Natural killer cell (primary cell): ENCODE data around the gene BNC2. TPM values are rescaled to one million over a fixed set of nuclear protein-coding genes. Genes with fewer than 3 reads are reported as not detected.

Experiments used
- ATAC-seq, 3 donors: fragments of 150-1000 bp in 2 of 3; fragments of 200-7000 bp in 1 of 3; cut with Tn5 transposase; 1 replicate in 1 of 3; 2 replicates in 2 of 3; pipeline ENCODE4 v1.10.0; 2021; ENCODE audit warnings: mild to moderate bottlenecking in 2 of 3, moderate library complexity in 2 of 3
- DNase-seq, 2 donors: peaks; one replicate each; pipeline versions ENCODE4 v3.0.0 to v3.0.0-alpha.2; 2013 to 2021; ENCODE audit warnings: mixed read lengths in 1 of 2
- H3K27ac ChIP-seq: one replicate; pipeline ENCODE4 v1.5.1; 2013; ENCODE audit warnings: mild to moderate bottlenecking, low read length
- H3K27me3 ChIP-seq: one replicate; pipeline ENCODE4 v1.6.1; 2013; ENCODE audit warnings: low read length; ENCODE audit not compliant: control insufficient read depth, insufficient read depth
- H3K36me3 ChIP-seq: one replicate; pipeline ENCODE4 v1.6.1; 2013; ENCODE audit warnings: low read length; ENCODE audit not compliant: control insufficient read depth, insufficient read depth
- H3K4me1 ChIP-seq: one replicate; pipeline ENCODE4 v1.6.1; 2013; ENCODE audit warnings: low read length; ENCODE audit not compliant: control insufficient read depth, insufficient read depth
- H3K4me3 ChIP-seq: one replicate; pipeline ENCODE4 v1.5.1; 2013; ENCODE audit warnings: low read length
- H3K9me3 ChIP-seq: one replicate; pipeline ENCODE4 v1.6.1; 2013; ENCODE audit warnings: low read length; ENCODE audit not compliant: control insufficient read depth, insufficient read depth
- H3K27ac Mint-ChIP-seq, 2 donors: one replicate each; pipeline ENCODE4 v1.8.0; 2022; ENCODE audit warnings: mild to moderate bottlenecking in 2 of 2, mixed read lengths in 2 of 2, moderate library complexity in 1 of 2
- H3K27me3 Mint-ChIP-seq, 2 donors: one replicate each; pipeline ENCODE4 v1.8.0; 2022; ENCODE audit warnings: low read depth in 2 of 2, mixed read lengths in 2 of 2
- H3K36me3 Mint-ChIP-seq: one replicate; pipeline ENCODE4 v1.8.0; 2022; ENCODE audit warnings: mixed read lengths
- H3K4me1 Mint-ChIP-seq, 2 donors: one replicate each; pipeline ENCODE4 v1.8.0; 2022; ENCODE audit warnings: mixed read lengths in 2 of 2
- H3K4me3 Mint-ChIP-seq: one replicate; pipeline ENCODE4 v1.8.0; 2022; ENCODE audit warnings: mild to moderate bottlenecking, moderate library complexity, mixed read lengths
- H3K9me3 Mint-ChIP-seq, 2 donors: one replicate each; pipeline ENCODE4 v1.8.0; 2022; ENCODE audit warnings: mixed read lengths in 2 of 2
- WGBS: methylation state at CpG from one replicate; pipeline ENCODE4 v1.1.7; 2013; ENCODE audit warnings: missing lambda C conversion rate; ENCODE audit not compliant: insufficient coverage; 5-methylcytosine and 5-hydroxymethylcytosine counted together
- intact Hi-C: fragments of 100-400 bp; cut with micrococcal nuclease; formaldehyde crosslinking; loops from one replicate; pipeline ENCODE4 v1.14.2; 2022
- total RNA-seq, 4 donors: library from RNA; stranded (reverse); fragments of 120-200 nt in 1 of 4; gene quantifications; one replicate each; pipeline versions ENCODE4 v1.2.3 to v1.2.4, GENCODE V29; 2013 to 2022
- TF ChIP-seq, protein P1 (sequence below): fragments of 200-600 bp; IDR thresholded peaks from one replicate; pipeline ENCODE4 v1.8.0; 2022; ENCODE audit warnings: antibody characterized with exemption

BNC2 gene
- total RNA-seq, 3 donors from 2014 or later (not counting 1 experiment from before 2014, with no cell fraction given), result 36.9 to 84.2 (median 66.5) TPM

DNA sequence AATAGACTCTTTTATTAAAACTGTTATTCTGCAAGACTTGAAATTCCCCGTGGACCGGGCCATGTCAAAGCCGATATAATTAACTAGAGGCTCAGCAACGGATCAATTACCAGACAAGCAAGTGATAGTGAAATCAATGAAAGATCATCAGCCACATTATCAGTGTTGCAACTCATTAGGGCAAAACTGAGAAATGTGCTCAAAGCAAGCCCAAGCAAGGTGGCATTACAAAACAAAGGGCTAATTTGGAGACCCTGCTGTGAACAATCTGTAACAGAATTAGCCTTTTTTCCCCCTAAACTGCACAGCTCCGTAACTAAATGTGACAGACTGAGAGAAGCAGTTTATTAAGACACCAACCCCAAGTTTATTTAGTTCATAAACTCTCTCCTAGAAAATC lies 140.3 kb downstream of the BNC2 start:
- H3K4me1 ChIP-seq, result peaks cover 6% of the 10 kb centered on the region
- WGBS, result 71% methylated on average over 5 of the region's 5 CpGs
- peaks cover 39% of the 10 kb centered on the region in 2 donors for H3K4me1 Mint-ChIP-seq
- H3K9me3 ChIP-seq, result no peaks in the 10 kb centered on the region
- H3K4me3 Mint-ChIP-seq, result no peak overlapping the region
- H3K27me3 Mint-ChIP-seq, result peaks cover 24 to 28% of the 10 kb centered on the region in 2 donors
- no peak for DNase-seq
- no peak for ATAC-seq
- no peak overlapping the region for H3K27ac Mint-ChIP-seq
- peaks cover 15% of the 10 kb centered on the region for H3K27me3 ChIP-seq
- peaks cover 8% of the 10 kb centered on the region for H3K36me3 Mint-ChIP-seq
- H3K27ac ChIP-seq, result no peak overlapping the region
- H3K9me3 Mint-ChIP-seq, result no peaks in the 10 kb centered on the region
- TF ChIP-seq, protein P1, sequence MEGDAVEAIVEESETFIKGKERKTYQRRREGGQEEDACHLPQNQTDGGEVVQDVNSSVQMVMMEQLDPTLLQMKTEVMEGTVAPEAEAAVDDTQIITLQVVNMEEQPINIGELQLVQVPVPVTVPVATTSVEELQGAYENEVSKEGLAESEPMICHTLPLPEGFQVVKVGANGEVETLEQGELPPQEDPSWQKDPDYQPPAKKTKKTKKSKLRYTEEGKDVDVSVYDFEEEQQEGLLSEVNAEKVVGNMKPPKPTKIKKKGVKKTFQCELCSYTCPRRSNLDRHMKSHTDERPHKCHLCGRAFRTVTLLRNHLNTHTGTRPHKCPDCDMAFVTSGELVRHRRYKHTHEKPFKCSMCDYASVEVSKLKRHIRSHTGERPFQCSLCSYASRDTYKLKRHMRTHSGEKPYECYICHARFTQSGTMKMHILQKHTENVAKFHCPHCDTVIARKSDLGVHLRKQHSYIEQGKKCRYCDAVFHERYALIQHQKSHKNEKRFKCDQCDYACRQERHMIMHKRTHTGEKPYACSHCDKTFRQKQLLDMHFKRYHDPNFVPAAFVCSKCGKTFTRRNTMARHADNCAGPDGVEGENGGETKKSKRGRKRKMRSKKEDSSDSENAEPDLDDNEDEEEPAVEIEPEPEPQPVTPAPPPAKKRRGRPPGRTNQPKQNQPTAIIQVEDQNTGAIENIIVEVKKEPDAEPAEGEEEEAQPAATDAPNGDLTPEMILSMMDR, result no peak
- intact Hi-C loops, result no loop called here
- no peak overlapping the region for H3K4me3 ChIP-seq
- H3K36me3 ChIP-seq, result no peaks in the 10 kb centered on the region

GRCh38 chr9:16729651-16730050 lies 140.8 kb downstream of the BNC2 start:
- no peak for DNase-seq
- ATAC-seq, result no peak
- no peaks in the 10 kb centered on the region for H3K36me3 ChIP-seq
- peaks cover 15% of the 10 kb centered on the region for H3K27me3 ChIP-seq
- Mint-ChIP-seq H3K27ac (no peak overlapping the region), H3K27me3 (peaks cover 24 to 28% of the 10 kb centered on the region in 2 donors), H3K9me3 (no peaks in the 10 kb centered on the region), H3K4me1 (peaks cover 39% of the 10 kb centered on the region in 2 donors), H3K36me3 (peaks cover 8% of the 10 kb centered on the region), H3K4me3 (no peak overlapping the region)
- no peak overlapping the region for H3K4me3 ChIP-seq
- TF ChIP-seq, protein P1, result no peak
- H3K27ac ChIP-seq, result no peak overlapping the region
- 79% methylated on average over 4 of the region's 4 CpGs for WGBS
- peaks cover 6% of the 10 kb centered on the region for H3K4me1 ChIP-seq
- intact Hi-C loops, result no loop called here
- H3K9me3 ChIP-seq, result no peaks in the 10 kb centered on the region

- peaks cover 24 to 28% of the 10 kb centered on the region in 2 donors for H3K27me3 Mint-ChIP-seq
- no peaks in the 10 kb centered on the region for H3K9me3 ChIP-seq
- no peak for DNase-seq
- intact Hi-C loops, result no loop called here
- no peak overlapping the region for H3K27ac Mint-ChIP-seq
- no peak overlapping the region for H3K4me3 ChIP-seq
- H3K27ac ChIP-seq, result no peak overlapping the region
- no peaks in the 10 kb centered on the region for H3K9me3 Mint-ChIP-seq
- WGBS, result 84% methylated on average over 3 of the region's 3 CpGs
- H3K36me3 ChIP-seq, result no peaks in the 10 kb centered on the region
- H3K27me3 ChIP-seq, result peaks cover 17% of the 10 kb centered on the region
- ATAC-seq, result no peak
- H3K4me3 Mint-ChIP-seq, result peak overlapping the region; percentile 81
- no peaks in the 10 kb centered on the region for H3K36me3 Mint-ChIP-seq
- TF ChIP-seq, protein P1, result no peak
- H3K4me1 Mint-ChIP-seq, result peaks cover 34 to 39% of the 10 kb centered on the region in 2 donors
- peaks cover 6% of the 10 kb centered on the region for H3K4me1 ChIP-seq
Measured at GRCh38 chr9:16728137-16728508, 142.3 kb downstream of the BNC2 start.

DNA sequence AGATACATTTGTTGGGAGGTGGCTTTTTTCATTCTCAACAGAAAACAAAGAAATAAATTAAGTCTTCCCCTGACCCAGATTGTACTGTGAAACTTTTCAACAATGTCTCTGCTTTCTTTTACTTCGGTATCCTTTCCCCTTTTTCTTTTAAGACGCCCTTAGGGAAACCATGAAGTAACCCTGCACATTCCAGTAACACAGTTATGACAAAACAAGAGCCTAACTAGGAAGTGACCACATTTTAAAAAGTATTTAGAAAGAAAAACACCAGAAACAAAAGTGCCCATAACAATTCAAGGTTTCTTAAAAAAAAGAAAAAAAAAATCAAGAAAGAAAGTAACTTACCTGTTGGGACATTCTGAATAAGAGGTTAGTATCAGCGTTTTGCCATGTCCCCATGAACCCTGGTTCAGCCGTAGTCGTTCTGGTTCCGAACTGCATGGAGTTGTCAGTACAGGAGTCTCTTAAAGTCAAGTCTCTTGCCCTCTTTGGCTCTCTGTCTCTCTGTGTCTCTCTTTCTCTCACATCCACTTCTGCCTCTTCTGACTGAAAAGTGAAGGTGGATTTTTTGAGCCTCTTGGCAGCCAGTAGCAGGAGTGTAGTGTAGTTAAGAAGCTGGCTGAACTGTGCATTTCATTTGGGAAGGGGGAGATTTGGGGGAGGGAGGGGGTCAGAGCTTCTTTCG lies 142.9 kb downstream of the BNC2 start:
- H3K27me3 Mint-ChIP-seq, result peaks cover 24 to 28% of the 10 kb centered on the region in 2 donors
- ATAC-seq, result no peak
- H3K36me3 Mint-ChIP-seq, result no peaks in the 10 kb centered on the region
- no peak for DNase-seq
- no peaks in the 10 kb centered on the region for H3K36me3 ChIP-seq
- no peaks in the 10 kb centered on the region for H3K9me3 ChIP-seq
- no peak overlapping the region for H3K4me3 ChIP-seq
- peak overlapping the region; percentile 14 to 70 for H3K27ac Mint-ChIP-seq
- H3K9me3 Mint-ChIP-seq, result no peaks in the 10 kb centered on the region
- no peak overlapping the region for H3K27ac ChIP-seq
- peaks cover 17% of the 10 kb centered on the region for H3K27me3 ChIP-seq
- intact Hi-C loops, result loop anchor here (2.0 kb wide), 1 partner anchor 15 kb away; no protein-coding TSS in a partner anchor
- peak overlapping the region; percentile 81 for H3K4me3 Mint-ChIP-seq
- TF ChIP-seq, protein P1, result no peak
- peaks cover 6% of the 10 kb centered on the region for H3K4me1 ChIP-seq
- H3K4me1 Mint-ChIP-seq, result peaks cover 34 to 37% of the 10 kb centered on the region in 2 donors
- 58% methylated on average over 7 of the region's 7 CpGs for WGBS
